MM.1S (cell line): ENCODE measurements around the gene KCNT1.

Source experiments
- DNase-seq: peaks from one replicate; pipeline ENCODE4 v3.0.0-alpha.2; 2015
- H2AFZ ChIP-seq: fragments of 300-600 bp; sonication (generic); 2 replicates; pipeline ENCODE4 v1.6.0; 2016; ENCODE audit warnings: antibody characterized with exemption, low read length
- H3F3A ChIP-seq: fragments of 300-600 bp; sonication (generic); 2 replicates; pipeline ENCODE4 v1.6.1; 2016; ENCODE audit warnings: mild to moderate bottlenecking, antibody characterized with exemption, low read length, moderate library complexity, mixed read lengths; ENCODE audit not compliant: insufficient read depth
- H3K27ac ChIP-seq: fragments of 300-600 bp; sonication (generic); 2 replicates; pipeline ENCODE4 v1.5.1; 2016; ENCODE audit warnings: mild to moderate bottlenecking, low read length
- H3K27me3 ChIP-seq: fragments of 300-600 bp; sonication (generic); replicated peaks from 2 replicates; pipeline ENCODE4 v1.6.0; 2016; ENCODE audit warnings: low read length; ENCODE audit not compliant: insufficient read depth
- H3K36me3 ChIP-seq: fragments of 300-600 bp; sonication (generic); replicated peaks from 2 replicates; pipeline ENCODE4 v1.6.1; 2016; ENCODE audit warnings: mild to moderate bottlenecking, low read length, mixed read lengths; ENCODE audit not compliant: insufficient read depth
- H3K4me1 ChIP-seq: fragments of 300-600 bp; sonication (generic); 2 replicates; pipeline ENCODE4 v1.6.1; 2016; ENCODE audit warnings: low read length, mixed read lengths
- H3K4me2 ChIP-seq: fragments of 300-600 bp; sonication (generic); 2 replicates; pipeline ENCODE4 v1.6.0; 2016; ENCODE audit warnings: low read depth, low read length
- H3K4me3 ChIP-seq: fragments of 300-600 bp; sonication (generic); 2 replicates; pipeline ENCODE4 v1.5.1; 2016; ENCODE audit warnings: low read length, mixed read lengths
- H3K79me2 ChIP-seq: fragments of 300-600 bp; sonication (generic); 2 replicates; pipeline ENCODE4 v1.6.1; 2016; ENCODE audit warnings: mixed run types, low read length, mixed read lengths
- H3K9ac ChIP-seq: fragments of 300-600 bp; sonication (generic); 2 replicates; pipeline ENCODE4 v1.6.1; 2016; ENCODE audit warnings: low read length, mixed read lengths
- H3K9me2 ChIP-seq: fragments of 300-600 bp; sonication (generic); replicated peaks from 2 replicates; pipeline ENCODE4 v1.6.1; 2016; ENCODE audit warnings: mild to moderate bottlenecking, low read length, mixed read lengths; ENCODE audit not compliant: insufficient read depth
- H3K9me3 ChIP-seq: fragments of 300-600 bp; sonication (generic); replicated peaks from 2 replicates; pipeline ENCODE4 v1.6.1; 2016; ENCODE audit warnings: mild to moderate bottlenecking, low read length, mixed read lengths; ENCODE audit not compliant: insufficient read depth
- H4K20me1 ChIP-seq: fragments of 300-600 bp; sonication (generic); 2 replicates; pipeline ENCODE4 v1.6.1; 2016; ENCODE audit warnings: mild to moderate bottlenecking, low read length, moderate library complexity, mixed read lengths; ENCODE audit not compliant: insufficient read depth
- CTCF ChIP-seq: fragments of 300-600 bp; sonication (generic); IDR thresholded peaks from 2 replicates; pipeline ENCODE4 v1.5.1; 2016; ENCODE audit warnings: antibody characterized with exemption, low read length, mixed read lengths
- EZH2 ChIP-seq: fragments of 300-600 bp; sonication (generic); optimal IDR thresholded peaks from 2 replicates; pipeline ENCODE3; 2017; ENCODE audit warnings: low read depth, mild to moderate bottlenecking, antibody characterized with exemption, low read length, mixed read lengths
- EZH2phosphoT487 ChIP-seq: fragments of 300-600 bp; sonication (generic); IDR thresholded peaks from 2 replicates; pipeline ENCODE4 v1.6.1; 2018; ENCODE audit warnings: antibody characterized with exemption, low read length

KCNT1 gene

GRCh38 chr9:135749171-135750045 is 47.4 kb downstream of the KCNT1 start:
- Histone ChIP-seq H3K9me2 (no peaks in the 10 kb centered on the region), H3K4me2 (no peak overlapping the region), H3K79me2 (no peaks in the 10 kb centered on the region), H3F3A (no peaks in the 10 kb centered on the region), H3K36me3 (no peaks in the 10 kb centered on the region), H4K20me1 (no peaks in the 10 kb centered on the region), H3K9ac (no peak overlapping the region), H3K9me3 (no peaks in the 10 kb centered on the region), H3K4me1 (no peaks in the 10 kb centered on the region), H3K27ac (no peak overlapping the region), H2AFZ (no peak overlapping the region), H3K4me3 (no peak overlapping the region), H3K27me3 (peaks cover 84% of the 10 kb centered on the region)
- DNase-seq, result no peak
- no peak for TF ChIP-seq CTCF

GRCh38 chr9:135750786-135751185 is 48.8 kb downstream of the KCNT1 start:
- no peak for DNase-seq
- no peak overlapping the region for H3K4me2 ChIP-seq
- no peak overlapping the region for H3K4me3 ChIP-seq
- no peaks in the 10 kb centered on the region for H3K4me1 ChIP-seq
- H3K9me2 ChIP-seq, result no peaks in the 10 kb centered on the region
- H3F3A ChIP-seq, result no peaks in the 10 kb centered on the region
- H3K36me3 ChIP-seq, result no peaks in the 10 kb centered on the region
- H3K79me2 ChIP-seq, result no peaks in the 10 kb centered on the region
- H3K9me3 ChIP-seq, result no peaks in the 10 kb centered on the region
- H4K20me1 ChIP-seq, result no peaks in the 10 kb centered on the region
- peaks cover 82% of the 10 kb centered on the region for H3K27me3 ChIP-seq
- no peak overlapping the region for H2AFZ ChIP-seq
- TF ChIP-seq EZH2, result no peak
- no peak for TF ChIP-seq CTCF
- no peak for TF ChIP-seq EZH2phosphoT487
- no peak overlapping the region for H3K9ac ChIP-seq
- no peak overlapping the region for H3K27ac ChIP-seq

- TF ChIP-seq CTCF (no peak), EZH2phosphoT487 (no peak), EZH2 (no peak)
- no peak for DNase-seq
- Histone ChIP-seq H3K4me3 (no peak overlapping the region), H3K9me2 (no peaks in the 10 kb centered on the region), H2AFZ (no peak overlapping the region), H3K9me3 (no peaks in the 10 kb centered on the region), H3K4me2 (no peak overlapping the region), H3K79me2 (no peaks in the 10 kb centered on the region), H3K27ac (no peak overlapping the region), H3K36me3 (no peaks in the 10 kb centered on the region), H3K9ac (no peak overlapping the region), H3F3A (no peaks in the 10 kb centered on the region), H3K27me3 (peaks cover 82% of the 10 kb centered on the region), H4K20me1 (no peaks in the 10 kb centered on the region), H3K4me1 (no peaks in the 10 kb centered on the region)
These were observed 49.5 kb downstream of the KCNT1 start for GRCh38 chr9:135751501-135751900.
